GM20000 (cell line): Measurements from ENCODE around the gene FOXQ1.
"Not testable (repeated sequence)": the region's sequence is repeated elsewhere in the genome, so short reads cannot be mapped to it uniquely, and the experiment has no call there.

Source experiments
- DNase-seq: peaks from one replicate; pipeline ENCODE4 v3.0.0; 2012; ENCODE audit warnings: low spot score
- TF ChIP-seq, protein P1 (sequence below): IDR thresholded peaks from 2 replicates; pipeline ENCODE4 v1.5.1; 2012; ENCODE audit warnings: mild to moderate bottlenecking, control low read depth; ENCODE audit errors: extremely low read depth, missing control alignments

Gene FOXQ1

DNA sequence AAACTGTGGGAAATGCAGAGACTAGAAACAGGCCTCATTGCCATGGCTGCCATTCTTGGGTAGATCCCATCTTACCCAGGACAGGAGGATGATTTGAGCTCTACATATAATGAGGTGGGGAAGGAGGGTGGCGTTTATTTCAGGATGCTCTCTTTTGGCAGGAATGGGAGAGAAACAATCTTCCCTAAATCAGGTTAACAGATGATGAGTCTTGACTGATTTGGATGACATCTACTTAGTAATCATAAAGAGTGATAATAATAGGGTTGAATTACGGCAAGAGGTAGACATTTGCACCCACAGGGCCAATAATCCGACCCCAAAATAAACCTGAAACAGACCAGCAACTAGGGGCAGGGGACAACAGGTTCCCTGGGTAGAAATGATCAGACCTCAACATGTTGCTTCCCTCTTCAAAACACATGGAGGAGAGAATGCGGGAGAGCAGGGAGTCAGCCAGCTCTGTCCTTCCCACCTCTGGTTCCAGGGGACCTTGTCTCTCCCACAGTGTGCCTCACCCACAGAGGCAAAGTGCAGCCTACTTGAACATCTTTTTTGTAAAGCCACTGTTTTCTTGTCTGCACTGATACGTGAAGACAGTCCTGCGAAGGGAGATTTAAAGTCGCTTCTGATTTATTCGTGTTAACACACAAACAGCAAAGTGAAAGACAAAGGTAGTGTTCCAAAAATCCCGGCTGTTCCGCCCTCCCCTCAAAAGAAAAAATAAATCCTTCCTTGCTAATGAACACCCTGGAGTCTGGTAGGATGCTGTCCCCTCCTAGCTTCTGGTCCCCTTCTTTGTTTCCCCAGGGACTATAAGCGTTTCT is 3.9 kb downstream of the FOXQ1 start:
- DNase-seq = peak; percentile 49

DNA sequence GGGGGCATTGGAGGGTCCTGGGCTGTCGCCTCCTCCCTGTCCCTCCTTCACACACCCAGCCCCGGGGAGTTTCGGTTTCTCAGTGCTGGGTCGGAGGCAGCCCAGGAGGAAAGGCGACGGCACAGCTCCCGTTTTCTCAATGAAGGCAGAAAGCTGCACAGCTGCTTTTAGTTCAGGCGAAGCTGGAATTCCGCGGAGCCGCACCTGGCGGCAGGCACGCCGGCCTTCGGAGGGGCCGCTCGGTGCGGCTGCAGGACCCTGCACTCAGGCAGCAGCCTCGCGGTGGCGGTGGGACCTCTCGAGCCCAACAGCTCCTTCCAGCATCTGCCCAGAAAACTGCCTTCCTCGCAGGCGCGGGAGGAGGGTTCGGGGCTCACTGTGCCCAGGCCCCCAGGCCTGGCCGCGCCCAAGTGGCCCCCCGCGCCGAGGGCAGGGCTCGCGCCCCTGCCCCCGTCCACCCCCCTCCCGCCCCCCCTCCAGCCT is 4.6 kb downstream of the FOXQ1 start:
- peak; percentile 42 for DNase-seq

More for the DNA sequence above, 3.9 kb downstream of the FOXQ1 start:
- TF ChIP-seq, protein P1, sequence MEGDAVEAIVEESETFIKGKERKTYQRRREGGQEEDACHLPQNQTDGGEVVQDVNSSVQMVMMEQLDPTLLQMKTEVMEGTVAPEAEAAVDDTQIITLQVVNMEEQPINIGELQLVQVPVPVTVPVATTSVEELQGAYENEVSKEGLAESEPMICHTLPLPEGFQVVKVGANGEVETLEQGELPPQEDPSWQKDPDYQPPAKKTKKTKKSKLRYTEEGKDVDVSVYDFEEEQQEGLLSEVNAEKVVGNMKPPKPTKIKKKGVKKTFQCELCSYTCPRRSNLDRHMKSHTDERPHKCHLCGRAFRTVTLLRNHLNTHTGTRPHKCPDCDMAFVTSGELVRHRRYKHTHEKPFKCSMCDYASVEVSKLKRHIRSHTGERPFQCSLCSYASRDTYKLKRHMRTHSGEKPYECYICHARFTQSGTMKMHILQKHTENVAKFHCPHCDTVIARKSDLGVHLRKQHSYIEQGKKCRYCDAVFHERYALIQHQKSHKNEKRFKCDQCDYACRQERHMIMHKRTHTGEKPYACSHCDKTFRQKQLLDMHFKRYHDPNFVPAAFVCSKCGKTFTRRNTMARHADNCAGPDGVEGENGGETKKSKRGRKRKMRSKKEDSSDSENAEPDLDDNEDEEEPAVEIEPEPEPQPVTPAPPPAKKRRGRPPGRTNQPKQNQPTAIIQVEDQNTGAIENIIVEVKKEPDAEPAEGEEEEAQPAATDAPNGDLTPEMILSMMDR = no peak

DNA sequence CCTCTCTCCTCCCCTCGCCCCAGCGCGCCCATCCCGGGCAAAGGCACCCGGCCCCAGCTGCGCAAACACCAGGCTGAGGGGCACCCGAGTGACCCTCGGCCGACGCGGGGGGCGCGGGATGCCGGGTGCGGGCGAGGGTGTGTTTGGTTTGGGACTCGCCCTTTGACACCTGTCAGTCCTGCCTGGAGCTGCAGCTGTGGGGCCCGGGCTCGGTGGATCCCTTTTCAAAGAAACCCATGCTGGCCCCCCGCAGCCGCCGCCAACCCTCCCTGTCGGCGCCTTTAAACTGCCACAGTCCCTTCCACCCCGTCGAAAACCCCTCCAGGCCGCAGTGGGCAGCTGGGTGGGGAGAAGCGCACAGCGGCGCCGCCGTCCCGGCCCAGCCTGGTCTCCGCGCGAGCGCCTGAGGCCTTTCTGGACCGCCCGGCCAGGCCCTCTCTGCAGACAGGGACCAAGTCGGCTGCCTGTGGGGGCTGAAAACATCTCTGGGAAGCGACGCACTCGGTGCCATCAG is 5.5 kb downstream of the FOXQ1 start:
- peak; percentile 27 for DNase-seq
- TF ChIP-seq, protein P1 = no peak

More for the DNA sequence above, 4.6 kb downstream of the FOXQ1 start:
- TF ChIP-seq, protein P1 = no peak

DNA sequence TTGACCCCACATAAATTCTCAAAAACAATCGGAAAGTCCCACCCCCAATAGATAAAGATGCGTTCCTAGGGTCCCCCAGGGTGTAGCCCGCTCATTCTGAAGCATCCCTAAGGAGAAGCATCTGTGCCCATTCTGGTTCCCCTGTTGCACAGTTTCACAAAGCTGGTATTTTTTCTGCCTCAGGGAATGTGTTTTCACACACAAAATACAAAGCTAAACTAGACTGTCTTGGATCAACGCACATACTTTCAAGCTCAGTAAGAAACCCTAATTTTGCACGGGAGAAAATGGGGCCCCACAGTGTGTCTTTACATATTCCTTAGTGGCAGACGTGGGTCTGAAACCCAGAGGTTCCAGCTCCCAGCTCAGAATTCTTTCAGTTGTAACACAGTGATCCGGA is 6.1 kb downstream of the FOXQ1 start:
- DNase-seq = no peak
- TF ChIP-seq, protein P1 = no peak

DNA sequence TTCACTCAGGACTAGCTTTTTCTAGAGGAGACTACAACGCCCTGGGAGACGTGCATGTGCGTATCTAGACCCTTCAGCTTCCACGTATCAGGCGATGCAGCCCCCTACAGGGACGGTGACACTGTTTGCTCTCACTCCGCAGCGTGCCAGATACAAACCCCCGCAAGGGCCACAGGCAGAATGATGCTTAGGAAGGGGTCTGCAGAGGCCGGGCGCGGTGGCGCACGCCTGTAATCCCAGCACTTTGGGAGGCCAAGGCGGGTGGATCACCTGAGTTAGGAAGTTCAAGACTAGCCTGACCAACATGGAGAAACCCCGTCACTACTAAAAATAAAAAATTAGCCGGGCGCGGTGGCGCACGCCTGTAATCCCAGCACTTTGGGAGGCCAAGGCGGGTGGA is 6.7 kb downstream of the FOXQ1 start:
- DNase-seq = not testable (repeated sequence)

DNA sequence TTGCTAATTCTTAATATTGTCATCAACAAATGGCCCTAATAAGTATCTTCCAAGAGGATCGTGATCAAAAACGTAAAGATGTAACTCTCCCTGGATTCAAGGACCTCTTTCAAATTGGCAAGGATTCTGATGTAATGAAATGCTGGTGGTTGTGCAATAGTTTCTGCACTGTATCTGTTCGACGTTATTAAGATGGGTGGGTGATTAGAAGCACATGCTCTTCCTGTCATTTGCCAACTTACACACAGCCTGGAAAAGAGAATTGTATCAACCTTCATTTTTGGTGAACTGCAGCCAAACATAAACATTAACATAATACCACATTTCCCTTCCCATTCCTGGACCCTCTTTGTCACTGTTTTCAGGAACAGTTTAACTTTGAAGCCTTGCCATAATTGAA is 9.8 kb downstream of the FOXQ1 start:
- no peak for DNase-seq
- TF ChIP-seq, protein P1 = no peak

DNA sequence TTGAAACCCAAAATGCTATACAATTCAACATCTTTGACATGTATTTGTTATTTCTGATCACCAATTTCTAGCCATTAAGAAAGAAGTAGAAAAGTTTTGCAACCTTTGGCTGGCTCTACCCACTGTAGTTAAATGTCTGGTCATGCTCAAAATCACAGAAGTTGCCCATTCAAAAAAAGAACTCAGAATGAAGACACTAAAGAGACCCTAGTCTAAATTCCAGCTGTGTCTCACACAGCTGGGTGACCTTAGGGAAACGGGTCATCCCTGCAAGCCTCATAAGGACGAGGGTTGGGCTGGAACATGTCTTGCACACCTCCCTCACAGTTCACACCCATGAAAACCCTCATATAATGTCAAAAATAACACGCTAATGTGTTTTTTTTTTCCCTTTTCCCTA is 10.3 kb downstream of the FOXQ1 start:
- TF ChIP-seq, protein P1 = no peak
- no peak for DNase-seq
